Central memory CD8-positive, alpha-beta T cell (primary cell): ENCODE results near the gene CIZ1.

Experiments used
- ATAC-seq: fragments of 150-1000 bp; cut with Tn5 transposase; replicated peaks from 2 replicates; pipeline ENCODE4 v1.10.0; 2022; ENCODE audit warnings: mild to moderate bottlenecking, moderate FRiP score, moderate number of reproducible peaks; ENCODE audit not compliant: poor library complexity, severe bottlenecking; ENCODE audit errors: extremely low read depth
- DNase-seq, 2 donors: peaks; one replicate each; pipeline ENCODE4 v3.0.0; 2021; ENCODE audit warnings: low spot score in 2 of 2
- H3K27ac Mint-ChIP-seq: one replicate; pipeline ENCODE4 v1.8.0; 2022; ENCODE audit warnings: low read depth, mild to moderate bottlenecking, moderate library complexity, mixed read lengths
- H3K27me3 Mint-ChIP-seq: one replicate; pipeline ENCODE4 v1.8.0; 2022; ENCODE audit warnings: mixed read lengths
- H3K36me3 Mint-ChIP-seq: one replicate; pipeline ENCODE4 v1.8.0; 2022; ENCODE audit warnings: mild to moderate bottlenecking, moderate library complexity, mixed read lengths; ENCODE audit not compliant: insufficient read depth
- H3K4me1 Mint-ChIP-seq: one replicate; pipeline ENCODE4 v1.8.0; 2022; ENCODE audit warnings: mixed read lengths
- H3K4me3 Mint-ChIP-seq: one replicate; pipeline ENCODE4 v1.8.0; 2022; ENCODE audit warnings: mild to moderate bottlenecking, moderate library complexity, mixed read lengths
- H3K9me3 Mint-ChIP-seq: one replicate; pipeline ENCODE4 v1.8.0; 2022; ENCODE audit warnings: mixed read lengths

CIZ1 gene

GRCh38 chr9:128175726-128176125 lies 15.6 kb downstream of the CIZ1 start:
- DNase-seq (no peak), ATAC-seq (no peak)
- H3K27me3 Mint-ChIP-seq = no peaks in the 10 kb centered on the region
- H3K4me1 Mint-ChIP-seq = no peaks in the 10 kb centered on the region
- H3K9me3 Mint-ChIP-seq = no peaks in the 10 kb centered on the region
- peak overlapping the region; percentile 61 for H3K27ac Mint-ChIP-seq
- peaks cover 26% of the 10 kb centered on the region for H3K36me3 Mint-ChIP-seq
- no peak overlapping the region for H3K4me3 Mint-ChIP-seq

- ATAC-seq = no peak
- Mint-ChIP-seq H3K27ac (peak overlapping the region; percentile 61), H3K4me3 (no peak overlapping the region), H3K27me3 (no peaks in the 10 kb centered on the region), H3K4me1 (no peaks in the 10 kb centered on the region), H3K36me3 (peaks cover 26% of the 10 kb centered on the region), H3K9me3 (no peaks in the 10 kb centered on the region)
- DNase-seq = no peak
Observed at GRCh38 chr9:128175102-128175563, 16.2 kb downstream of the CIZ1 start.

GRCh38 chr9:128174062-128174461 lies 17.3 kb downstream of the CIZ1 start:
- Mint-ChIP-seq H3K4me3 (no peak overlapping the region), H3K36me3 (peaks cover 25% of the 10 kb centered on the region), H3K27me3 (no peaks in the 10 kb centered on the region), H3K27ac (no peak overlapping the region), H3K4me1 (no peaks in the 10 kb centered on the region), H3K9me3 (no peaks in the 10 kb centered on the region)
- no peak for DNase-seq
- ATAC-seq = no peak

GRCh38 chr9:128169925-128170324 lies 21.4 kb downstream of the CIZ1 start:
- no peaks in the 10 kb centered on the region for H3K9me3 Mint-ChIP-seq
- DNase-seq = no peak
- H3K4me1 Mint-ChIP-seq = peaks cover 7% of the 10 kb centered on the region
- no peak overlapping the region for H3K4me3 Mint-ChIP-seq
- no peak for ATAC-seq
- peaks cover 30% of the 10 kb centered on the region for H3K36me3 Mint-ChIP-seq
- H3K27ac Mint-ChIP-seq = no peak overlapping the region
- H3K27me3 Mint-ChIP-seq = no peaks in the 10 kb centered on the region

- DNase-seq (no peak), ATAC-seq (no peak)
- peaks cover 31% of the 10 kb centered on the region for H3K36me3 Mint-ChIP-seq
- peaks cover 7% of the 10 kb centered on the region for H3K4me1 Mint-ChIP-seq
- H3K27me3 Mint-ChIP-seq = no peaks in the 10 kb centered on the region
- H3K9me3 Mint-ChIP-seq = no peaks in the 10 kb centered on the region
- no peak overlapping the region for H3K27ac Mint-ChIP-seq
- H3K4me3 Mint-ChIP-seq = no peak overlapping the region
Observed at GRCh38 chr9:128169492-128169891, 21.9 kb downstream of the CIZ1 start.

- Mint-ChIP-seq H3K9me3 (no peaks in the 10 kb centered on the region), H3K36me3 (peaks cover 32% of the 10 kb centered on the region), H3K27me3 (no peaks in the 10 kb centered on the region), H3K27ac (no peak overlapping the region), H3K4me3 (no peak overlapping the region), H3K4me1 (peaks cover 7% of the 10 kb centered on the region)
- ATAC-seq = no peak
- no peak for DNase-seq
Observed at GRCh38 chr9:128168731-128169308, 22.6 kb downstream of the CIZ1 start.

- H3K27ac Mint-ChIP-seq = no peak overlapping the region
- no peaks in the 10 kb centered on the region for H3K27me3 Mint-ChIP-seq
- peaks cover 14% of the 10 kb centered on the region for H3K4me1 Mint-ChIP-seq
- DNase-seq = no peak
- ATAC-seq = no peak
- no peaks in the 10 kb centered on the region for H3K9me3 Mint-ChIP-seq
- no peak overlapping the region for H3K4me3 Mint-ChIP-seq
- H3K36me3 Mint-ChIP-seq = peaks cover 25% of the 10 kb centered on the region
Observed at GRCh38 chr9:128167209-128167608, 24.2 kb downstream of the CIZ1 start.

GRCh38 chr9:128166169-128166568 lies 25.2 kb downstream of the CIZ1 start:
- Mint-ChIP-seq H3K27me3 (no peaks in the 10 kb centered on the region), H3K4me1 (peaks cover 18% of the 10 kb centered on the region), H3K4me3 (no peak overlapping the region), H3K9me3 (no peaks in the 10 kb centered on the region), H3K27ac (no peak overlapping the region), H3K36me3 (peaks cover 25% of the 10 kb centered on the region)
- ATAC-seq (no peak), DNase-seq (no peak)

GRCh38 chr9:128164307-128164885 lies 27.0 kb downstream of the CIZ1 start:
- Mint-ChIP-seq H3K9me3 (no peaks in the 10 kb centered on the region), H3K27me3 (no peaks in the 10 kb centered on the region), H3K4me1 (peaks cover 26% of the 10 kb centered on the region), H3K4me3 (no peak overlapping the region), H3K27ac (no peak overlapping the region), H3K36me3 (peaks cover 19% of the 10 kb centered on the region)
- no peak for DNase-seq
- ATAC-seq = no peak

GRCh38 chr9:128163523-128164306 lies 27.7 kb downstream of the CIZ1 start:
- H3K27ac Mint-ChIP-seq = no peak overlapping the region
- DNase-seq (no peak), ATAC-seq (no peak)
- H3K36me3 Mint-ChIP-seq = peaks cover 18% of the 10 kb centered on the region
- H3K9me3 Mint-ChIP-seq = no peaks in the 10 kb centered on the region
- H3K4me1 Mint-ChIP-seq = peaks cover 27% of the 10 kb centered on the region
- no peak overlapping the region for H3K4me3 Mint-ChIP-seq
- H3K27me3 Mint-ChIP-seq = no peaks in the 10 kb centered on the region

- no peak overlapping the region for H3K27ac Mint-ChIP-seq
- DNase-seq (no peak), ATAC-seq (no peak)
- no peaks in the 10 kb centered on the region for H3K9me3 Mint-ChIP-seq
- no peaks in the 10 kb centered on the region for H3K27me3 Mint-ChIP-seq
- peaks cover 23% of the 10 kb centered on the region for H3K4me1 Mint-ChIP-seq
- H3K36me3 Mint-ChIP-seq = peaks cover 16% of the 10 kb centered on the region
- H3K4me3 Mint-ChIP-seq = no peak overlapping the region
Observed at GRCh38 chr9:128163027-128163515, 28.3 kb downstream of the CIZ1 start.

GRCh38 chr9:128162215-128163026 lies 29.0 kb downstream of the CIZ1 start:
- no peak for ATAC-seq
- H3K27ac Mint-ChIP-seq = peak overlapping the region; percentile 29
- H3K36me3 Mint-ChIP-seq = peaks cover 15% of the 10 kb centered on the region
- H3K9me3 Mint-ChIP-seq = no peaks in the 10 kb centered on the region
- no peaks in the 10 kb centered on the region for H3K27me3 Mint-ChIP-seq
- H3K4me1 Mint-ChIP-seq = peaks cover 23% of the 10 kb centered on the region
- peak overlapping the region; percentile 40 for H3K4me3 Mint-ChIP-seq
- no peak for DNase-seq
